ENCODE measurements around the gene FAM241B.

FAM241B gene, protein sequence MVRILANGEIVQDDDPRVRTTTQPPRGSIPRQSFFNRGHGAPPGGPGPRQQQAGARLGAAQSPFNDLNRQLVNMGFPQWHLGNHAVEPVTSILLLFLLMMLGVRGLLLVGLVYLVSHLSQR

DNA sequence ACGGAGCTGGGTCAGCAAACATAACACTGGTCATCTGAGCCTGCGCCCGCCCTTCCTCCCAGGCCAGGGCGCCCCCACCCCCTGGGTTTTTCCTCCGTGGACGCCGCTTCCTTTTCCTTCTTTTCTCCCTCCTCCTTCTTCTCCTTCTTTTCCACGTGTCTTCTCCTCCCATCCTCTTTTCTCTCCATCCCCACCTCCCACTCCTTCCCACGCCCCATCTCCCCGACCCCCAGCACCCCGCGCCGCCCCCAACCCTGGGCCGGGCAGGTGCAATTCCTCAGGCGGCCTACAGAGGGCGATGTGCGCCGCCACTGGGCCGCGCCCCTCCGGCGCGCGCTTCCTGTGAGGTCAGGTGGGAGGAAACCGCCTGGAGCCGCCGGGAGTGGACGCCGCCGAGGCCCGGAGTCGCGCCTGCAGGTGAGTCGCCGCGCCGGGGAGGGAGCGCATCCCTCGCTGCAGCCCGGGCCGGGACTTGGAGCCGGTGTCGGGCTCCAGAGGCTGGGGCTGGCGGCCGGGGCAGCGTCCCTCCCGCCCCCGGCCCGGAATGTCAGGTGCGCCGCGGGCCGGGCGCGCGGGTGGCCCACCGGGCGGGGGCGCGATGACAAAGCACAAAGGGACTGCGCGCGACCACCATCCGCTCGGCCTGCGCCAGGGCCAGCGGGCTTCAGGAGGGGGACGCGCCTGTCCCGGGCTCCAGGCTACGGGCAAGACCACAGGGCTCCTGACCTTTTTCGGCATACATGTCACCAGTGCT is at the start of gene FAM241B:
TSS of gene FAM241B (plus strand) at position 351 of the 754 bp plus-strand sequence. CDS start 1,497 bp downstream, outside the sequence.
- DNase-seq (ENCODE audit: low spot score), result peak; percentile 63

DNA sequence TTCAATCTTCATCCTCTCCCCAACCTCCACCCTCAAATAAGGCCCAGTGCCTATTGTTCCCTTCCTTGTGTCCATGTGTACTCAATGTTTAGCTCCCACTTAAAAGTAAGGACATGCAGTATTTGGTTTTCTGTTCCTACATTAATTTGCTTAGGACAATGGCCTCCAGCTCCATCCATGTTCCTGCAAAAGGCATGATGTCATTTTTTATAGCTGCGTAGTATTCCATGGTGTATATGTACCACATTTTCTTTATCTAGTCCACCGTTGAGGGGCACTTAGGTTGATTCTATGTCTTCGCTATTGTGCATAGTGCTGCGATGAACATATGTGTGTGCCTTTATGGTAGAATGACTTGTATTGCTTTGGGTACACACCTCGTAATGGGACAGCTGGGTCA is 49.6 kb upstream of the FAM241B start:
- DNase-seq (ENCODE audit: low spot score), result no peak

DNA sequence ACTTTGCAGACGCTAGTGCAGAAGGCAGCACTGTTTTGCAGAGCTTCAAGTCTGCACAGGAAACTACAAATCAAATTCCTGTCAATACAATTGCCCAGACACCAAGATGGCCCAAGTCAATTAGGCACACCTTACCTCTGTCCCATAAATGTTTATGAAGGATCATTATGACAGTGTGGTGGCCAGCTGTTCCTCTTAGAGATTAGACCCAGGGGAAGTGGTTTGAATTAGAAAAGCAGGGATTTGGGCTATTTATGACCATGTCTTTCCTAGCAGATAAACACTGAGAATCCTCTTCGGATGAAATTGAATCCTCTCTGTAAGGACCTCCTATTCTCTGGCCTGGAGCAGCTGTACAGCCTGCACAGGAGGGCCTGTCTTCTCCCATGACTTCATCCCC is 46.9 kb upstream of the FAM241B start:
- no peak for DNase-seq (ENCODE audit: low spot score)

DNA sequence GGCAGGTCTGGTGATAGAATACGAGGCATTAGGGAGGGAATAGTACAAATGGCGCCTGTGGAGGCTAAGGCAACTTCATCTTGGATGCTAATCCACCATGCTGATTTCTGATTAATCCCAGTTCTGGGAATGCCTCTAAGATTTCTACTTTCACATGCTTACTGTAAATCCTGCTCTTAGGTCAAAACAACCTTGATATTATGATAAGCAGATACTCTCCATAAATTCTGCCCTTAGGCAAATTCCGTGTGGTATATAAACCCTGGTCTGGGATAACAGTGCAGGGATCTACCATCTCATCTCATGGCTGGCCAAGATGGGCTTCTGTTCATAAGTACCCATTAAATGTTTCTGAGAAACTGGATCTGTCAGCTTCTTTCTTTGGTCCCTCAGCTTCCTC is 45.4 kb upstream of the FAM241B start:
- DNase-seq (ENCODE audit: low spot score), result no peak

DNA sequence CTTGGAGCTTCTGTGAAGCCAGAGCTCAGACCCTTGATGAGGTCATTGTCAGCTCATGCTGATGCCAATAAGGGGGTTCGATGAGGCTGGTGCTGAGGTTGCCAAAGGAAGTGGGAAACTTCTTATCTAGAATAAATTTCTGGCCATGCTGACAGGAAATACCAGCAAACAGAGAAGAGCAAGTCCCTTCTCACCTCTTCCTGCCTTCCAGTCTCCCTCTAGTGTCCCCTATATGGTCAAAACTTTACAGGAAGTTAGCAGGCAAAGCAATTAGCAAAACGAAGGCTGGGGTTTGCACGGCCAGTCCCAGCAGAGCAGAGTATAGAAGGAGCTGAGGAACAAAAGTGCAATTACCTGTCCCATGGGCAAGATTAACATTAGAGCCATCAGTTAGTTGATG is 41.7 kb upstream of the FAM241B start:
- no peak for DNase-seq (ENCODE audit: low spot score)

DNA sequence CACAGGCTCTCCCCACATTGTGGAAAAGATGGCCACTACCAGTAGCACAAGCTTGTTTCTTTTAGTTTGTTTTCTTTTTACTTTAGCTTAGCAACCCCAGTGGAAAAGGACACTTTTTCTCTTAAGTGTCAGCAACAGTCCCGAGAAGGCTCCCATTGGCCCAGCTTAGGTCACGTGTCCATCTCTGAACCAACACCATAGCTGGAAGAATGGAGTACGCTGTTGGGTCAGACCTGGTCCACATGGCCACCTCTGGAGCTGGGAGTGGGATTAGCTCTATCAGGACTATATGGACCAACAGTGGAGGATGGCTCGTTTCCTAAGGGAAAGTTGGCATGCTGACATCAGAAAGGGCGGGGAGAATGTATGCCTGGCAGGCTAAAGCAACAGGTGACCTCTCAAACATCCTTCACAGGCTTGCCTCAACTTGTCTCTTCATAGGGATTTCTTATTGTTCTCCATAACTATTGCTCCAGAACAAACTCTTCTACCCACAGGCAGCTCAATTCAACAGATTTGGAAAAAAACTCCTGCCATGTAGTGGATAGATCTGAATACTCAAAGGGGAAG is 29.2 kb upstream of the FAM241B start:
- DNase-seq (ENCODE audit: low spot score), result no peak

DNA sequence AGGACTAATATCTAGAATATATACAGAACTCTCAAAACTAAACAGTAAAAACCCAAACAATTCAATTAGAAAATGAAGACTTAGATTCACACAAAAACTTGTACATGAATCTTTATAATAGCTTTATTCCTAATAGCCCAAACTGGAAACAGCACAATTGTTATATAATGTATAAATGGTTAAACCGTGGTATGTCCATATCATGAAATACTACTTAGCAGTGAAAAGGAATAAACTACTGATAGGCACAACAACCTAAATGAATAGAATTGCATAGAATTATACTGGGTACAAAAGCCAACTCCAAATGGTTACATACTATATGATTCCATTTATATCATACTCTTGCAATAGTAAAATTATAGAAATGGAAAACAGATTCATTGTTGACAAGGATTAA is 21.0 kb upstream of the FAM241B start:
- no peak for DNase-seq (ENCODE audit: low spot score)

DNA sequence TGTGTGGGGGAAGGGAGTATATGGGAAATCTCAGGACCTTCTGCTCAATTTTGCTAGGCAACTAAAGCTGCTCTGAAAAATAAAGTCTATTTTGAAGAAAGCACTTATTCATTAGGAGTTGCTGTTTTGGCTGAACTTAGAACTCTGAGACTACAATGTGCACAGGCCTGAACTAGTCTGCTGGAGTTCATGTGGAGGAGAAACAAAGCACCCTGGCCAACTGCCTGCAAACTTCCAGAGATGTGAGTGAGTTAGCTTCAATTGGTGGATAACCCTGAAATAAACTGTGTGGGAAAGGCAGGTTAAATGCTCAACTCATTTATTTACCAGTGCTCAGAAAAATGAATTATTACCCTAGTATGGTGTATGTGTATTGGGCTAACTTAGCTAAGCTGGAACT is 17.3 kb upstream of the FAM241B start:
- no peak for DNase-seq (ENCODE audit: low spot score)

DNA sequence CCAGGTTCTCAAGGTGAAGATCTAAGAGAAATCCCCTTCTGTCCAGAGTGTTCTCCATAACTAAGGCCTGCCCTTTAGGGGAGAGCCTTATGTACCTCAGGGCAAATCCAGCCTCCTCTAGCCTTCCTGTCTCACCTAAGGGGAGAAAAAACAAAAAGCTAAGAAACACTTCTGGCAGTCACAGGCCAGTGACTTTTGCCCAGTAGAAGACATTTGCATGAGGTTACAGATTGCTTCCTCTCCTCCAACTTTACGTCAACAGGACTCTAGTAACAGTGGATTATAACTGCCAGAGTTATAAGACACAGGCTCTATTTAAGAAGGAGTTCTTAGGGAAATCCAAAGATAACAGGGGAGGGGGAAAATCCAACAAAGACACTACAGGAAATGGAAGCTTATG is 15.9 kb upstream of the FAM241B start:
- no peak for DNase-seq (ENCODE audit: low spot score)

DNA sequence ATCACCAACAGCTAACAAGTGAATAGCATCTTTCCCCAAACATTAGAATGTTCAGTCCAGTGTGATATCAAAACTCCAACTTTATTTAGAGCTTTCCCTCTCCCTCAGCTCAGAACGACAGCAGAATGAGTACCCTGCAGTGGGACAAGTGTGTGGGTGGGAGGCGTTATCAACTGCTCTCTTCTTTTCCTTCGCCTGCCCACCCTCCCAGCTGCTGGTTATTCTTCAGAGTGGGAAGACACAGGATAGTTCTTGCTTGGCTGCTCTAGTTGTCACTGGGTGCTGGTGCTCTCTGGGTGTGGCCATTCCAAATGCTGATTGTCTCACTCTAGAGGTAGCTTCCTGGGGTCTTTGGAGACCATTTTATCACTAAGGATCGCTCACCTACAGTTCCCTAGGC is 13.7 kb upstream of the FAM241B start:
- no peak for DNase-seq (ENCODE audit: low spot score)

DNA sequence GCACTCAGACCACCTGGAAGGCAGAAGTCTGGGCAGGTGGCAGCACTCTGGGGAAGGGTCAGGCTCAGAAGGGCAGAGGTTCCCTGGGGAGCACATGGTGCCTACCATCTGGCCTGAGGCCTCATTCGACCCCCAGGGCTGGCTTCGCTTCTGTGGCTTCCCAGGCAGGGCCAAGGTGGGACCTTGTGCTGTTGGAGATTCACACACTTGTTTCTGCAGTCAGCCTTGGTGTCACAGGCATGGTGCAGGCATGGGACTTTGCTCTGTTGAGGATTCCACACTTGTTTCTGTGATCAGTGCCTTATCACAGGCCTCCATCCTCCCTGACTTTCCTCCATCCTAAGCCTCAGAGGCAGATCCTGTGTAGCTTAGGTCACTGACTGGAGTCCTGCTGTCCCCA is 11.3 kb upstream of the FAM241B start:
- DNase-seq (ENCODE audit: low spot score), result no peak

DNA sequence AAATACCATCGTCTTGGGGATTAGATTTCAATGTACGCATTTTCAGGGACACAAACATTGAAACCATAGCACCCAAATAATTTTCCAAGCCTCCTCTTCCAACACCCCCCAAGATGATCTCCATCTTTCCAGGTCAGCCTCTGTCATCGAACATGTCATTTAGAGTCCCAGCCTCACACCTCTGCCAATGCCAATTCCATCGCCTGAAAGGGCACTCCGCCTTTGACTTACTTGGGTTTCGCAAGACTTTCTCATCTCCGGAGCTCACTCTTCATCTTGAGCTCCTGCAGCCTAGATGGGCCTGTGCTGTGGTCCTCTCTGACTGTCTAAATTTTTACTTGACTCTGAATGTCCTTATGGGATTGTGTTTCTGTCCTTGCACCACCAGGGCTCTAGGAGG is 10.4 kb upstream of the FAM241B start:
- no peak for DNase-seq (ENCODE audit: low spot score)

DNA sequence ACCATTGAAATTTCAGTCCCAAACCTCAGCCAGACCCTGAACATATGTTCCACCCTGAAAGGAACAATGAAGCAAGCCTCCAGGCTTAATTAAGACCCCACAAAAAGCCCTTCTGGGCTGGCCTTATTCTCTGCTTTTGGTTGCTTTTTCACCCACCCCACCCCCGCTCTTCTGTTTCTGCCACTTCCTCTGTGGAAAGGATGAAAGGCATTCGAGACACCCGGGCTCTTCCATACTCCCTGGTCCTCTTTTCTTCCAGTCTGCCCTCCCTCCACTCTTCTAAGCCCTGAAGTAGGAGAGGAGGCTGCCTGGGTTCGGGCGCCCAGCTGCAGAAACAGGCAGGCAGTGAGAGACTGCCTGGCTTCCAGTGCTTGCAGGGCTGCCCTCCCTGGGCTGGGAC is 9.4 kb upstream of the FAM241B start:
- DNase-seq (ENCODE audit: low spot score), result no peak

DNA sequence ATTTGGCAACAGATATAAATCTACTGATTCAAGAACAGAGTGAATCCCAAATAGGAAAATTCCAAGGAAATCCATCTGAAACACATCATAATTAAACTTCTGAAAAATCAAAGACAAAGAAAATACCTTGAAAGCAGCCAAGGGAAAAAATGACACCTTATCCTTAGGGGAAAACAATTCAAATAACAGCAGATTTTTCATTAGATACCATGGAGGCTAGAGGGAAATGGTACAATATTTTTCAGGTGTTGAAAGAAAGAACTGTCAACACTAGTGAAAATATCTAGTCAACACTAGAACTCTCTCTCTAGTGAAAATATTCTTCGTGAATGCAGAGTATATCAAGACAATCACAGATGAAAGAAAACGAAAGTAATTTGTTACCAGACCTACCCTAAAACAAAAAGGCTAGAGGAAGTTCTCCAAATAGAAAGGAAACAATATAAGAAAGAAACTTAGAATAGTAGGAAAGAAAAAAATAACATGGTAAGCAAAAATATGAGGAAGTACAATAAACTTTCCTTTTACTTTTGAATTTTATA is 5.7 kb upstream of the FAM241B start:
- DNase-seq (ENCODE audit: low spot score), result no peak

DNA sequence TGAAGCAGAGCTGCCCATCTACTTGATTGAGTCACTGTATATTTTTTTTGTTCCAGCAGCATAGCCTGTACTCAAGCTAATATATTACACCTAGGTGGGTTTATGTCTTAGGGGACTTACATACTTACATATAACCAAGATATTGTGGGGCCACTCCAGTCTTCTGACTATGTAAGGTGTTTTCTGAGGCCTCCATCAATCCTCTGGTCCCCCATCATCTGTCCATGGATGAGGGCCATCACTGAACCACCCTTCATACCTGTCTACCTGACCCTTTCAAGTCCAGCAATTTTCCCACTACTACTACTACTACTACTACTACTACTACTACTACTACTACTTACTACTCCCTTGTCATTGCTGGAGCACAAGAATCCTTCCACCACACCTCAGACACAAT is 3.2 kb upstream of the FAM241B start:
- DNase-seq (ENCODE audit: low spot score), result no peak

DNA sequence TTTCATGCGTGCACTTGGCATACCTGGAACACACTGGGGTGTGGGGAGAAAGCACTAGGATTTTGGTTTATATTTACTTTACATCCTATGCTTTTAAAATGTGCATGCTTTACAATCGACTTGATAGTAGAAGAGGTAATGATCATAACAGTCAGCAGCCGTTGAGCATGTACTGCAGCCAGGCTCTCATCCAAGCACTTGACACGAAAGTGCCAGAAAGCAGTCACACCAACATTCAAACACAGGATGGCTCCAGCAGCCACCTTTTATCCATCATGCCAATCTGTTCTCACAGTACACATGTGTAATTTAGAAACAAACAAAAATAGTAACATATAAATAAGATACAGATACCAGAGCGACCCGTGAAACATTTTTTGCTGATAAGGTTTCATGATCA is 1.2 kb upstream of the FAM241B start:
- DNase-seq (ENCODE audit: low spot score), result no peak

DNA sequence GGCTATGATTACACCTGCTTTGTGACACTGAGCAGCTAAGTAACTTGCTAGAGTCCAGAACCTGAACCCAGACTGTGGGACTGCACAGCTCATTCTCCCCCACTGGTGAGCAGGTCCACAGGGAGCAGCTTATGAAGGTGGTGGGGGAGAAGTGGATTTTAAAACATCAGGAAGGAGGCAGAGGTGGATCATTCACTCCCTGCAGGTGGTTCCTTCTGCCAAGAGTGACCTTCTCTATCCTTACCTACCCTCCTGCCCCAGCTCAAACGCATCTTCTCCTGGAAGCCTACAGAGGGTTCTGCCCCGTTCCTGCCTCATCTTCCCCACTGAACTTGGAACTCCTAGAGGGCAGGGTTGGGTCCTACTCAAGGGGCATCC is 539 bp upstream of the FAM241B start:
- DNase-seq (ENCODE audit: low spot score), result no peak

DNA sequence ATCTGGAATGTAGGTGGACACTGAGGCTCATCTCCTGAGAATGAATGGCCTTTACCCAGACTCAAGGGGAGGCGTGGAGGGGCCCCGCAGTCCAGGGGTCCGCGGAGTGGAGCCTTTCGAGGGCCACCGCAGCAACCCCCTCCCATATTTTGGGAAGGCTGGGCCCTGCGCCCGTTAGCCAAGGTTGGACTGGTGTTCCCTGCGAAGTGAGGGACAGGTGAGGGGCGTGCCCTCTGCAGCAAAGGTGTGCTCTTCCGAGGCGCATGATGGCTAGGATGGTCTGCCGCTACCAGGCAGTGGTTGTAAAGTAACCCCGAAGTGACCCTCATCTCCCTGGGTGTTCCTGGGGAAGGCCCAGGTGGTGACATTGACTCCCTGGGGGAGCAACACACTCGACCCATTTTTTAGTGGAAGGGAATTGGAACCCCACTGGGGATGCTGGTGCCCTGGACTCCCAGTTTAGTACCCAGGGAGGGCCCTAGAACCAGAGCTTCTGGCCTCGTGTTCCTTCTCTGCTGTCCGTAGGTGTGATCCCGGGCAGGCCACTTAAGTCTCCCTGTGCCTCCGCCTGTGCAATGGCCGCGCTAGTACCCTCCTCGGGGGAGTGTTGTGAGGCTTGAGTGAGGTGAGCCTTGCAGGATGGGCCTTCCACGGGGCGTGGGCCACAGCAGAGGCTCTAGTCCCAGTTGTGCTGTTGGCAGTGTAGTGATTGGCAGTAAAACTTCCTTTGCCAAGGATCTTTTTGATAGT is 779 bp downstream of the FAM241B start:
- DNase-seq (ENCODE audit: low spot score), result no peak

DNA sequence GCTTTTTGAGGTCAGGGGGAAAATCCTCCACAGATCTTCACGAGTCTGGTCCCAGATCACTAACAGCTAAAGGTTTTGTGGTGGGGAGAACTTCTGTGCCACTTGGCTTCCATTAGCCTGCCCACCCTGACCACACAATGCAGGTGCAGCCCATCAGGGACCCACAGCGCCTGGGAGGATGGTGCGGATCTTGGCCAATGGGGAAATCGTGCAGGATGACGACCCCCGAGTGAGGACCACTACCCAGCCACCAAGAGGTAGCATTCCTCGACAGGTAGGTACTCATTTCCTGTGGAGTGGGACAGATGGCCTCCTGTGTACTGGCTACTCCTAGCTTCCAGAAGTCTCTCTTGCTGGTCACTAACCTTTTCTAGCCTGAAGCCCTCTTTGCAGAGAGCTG is 1.5 kb downstream of the FAM241B start:
- no peak for DNase-seq (ENCODE audit: low spot score)

DNA sequence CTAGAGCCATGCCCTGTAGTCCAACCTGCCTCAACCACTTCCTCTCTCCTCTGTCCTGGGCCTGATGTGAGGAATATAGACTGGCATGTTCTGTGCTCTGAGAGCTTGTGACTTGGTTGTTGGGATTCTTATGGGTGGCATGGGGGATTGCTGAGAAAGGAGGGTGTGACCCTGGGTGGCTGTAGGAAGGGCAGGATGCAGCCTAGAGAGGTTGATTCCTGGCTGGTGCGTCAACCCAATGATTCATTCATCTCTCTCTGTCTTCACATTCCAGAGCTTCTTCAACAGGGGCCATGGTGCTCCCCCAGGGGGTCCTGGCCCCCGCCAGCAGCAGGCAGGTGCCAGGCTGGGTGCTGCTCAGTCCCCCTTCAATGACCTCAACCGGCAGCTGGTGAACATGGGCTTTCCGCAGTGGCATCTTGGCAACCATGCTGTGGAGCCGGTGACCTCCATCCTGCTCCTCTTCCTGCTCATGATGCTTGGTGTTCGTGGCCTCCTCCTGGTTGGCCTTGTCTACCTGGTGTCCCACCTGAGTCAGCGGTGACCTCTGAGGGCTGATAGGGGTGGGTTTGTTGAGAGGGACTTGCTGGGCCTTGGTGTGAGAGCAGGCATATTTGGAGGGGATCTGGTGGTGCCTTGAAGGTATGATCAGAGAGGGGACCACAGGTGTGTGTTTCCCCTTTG is 2.6 kb downstream of the FAM241B start:
- no peak for DNase-seq (ENCODE audit: low spot score)

DNA sequence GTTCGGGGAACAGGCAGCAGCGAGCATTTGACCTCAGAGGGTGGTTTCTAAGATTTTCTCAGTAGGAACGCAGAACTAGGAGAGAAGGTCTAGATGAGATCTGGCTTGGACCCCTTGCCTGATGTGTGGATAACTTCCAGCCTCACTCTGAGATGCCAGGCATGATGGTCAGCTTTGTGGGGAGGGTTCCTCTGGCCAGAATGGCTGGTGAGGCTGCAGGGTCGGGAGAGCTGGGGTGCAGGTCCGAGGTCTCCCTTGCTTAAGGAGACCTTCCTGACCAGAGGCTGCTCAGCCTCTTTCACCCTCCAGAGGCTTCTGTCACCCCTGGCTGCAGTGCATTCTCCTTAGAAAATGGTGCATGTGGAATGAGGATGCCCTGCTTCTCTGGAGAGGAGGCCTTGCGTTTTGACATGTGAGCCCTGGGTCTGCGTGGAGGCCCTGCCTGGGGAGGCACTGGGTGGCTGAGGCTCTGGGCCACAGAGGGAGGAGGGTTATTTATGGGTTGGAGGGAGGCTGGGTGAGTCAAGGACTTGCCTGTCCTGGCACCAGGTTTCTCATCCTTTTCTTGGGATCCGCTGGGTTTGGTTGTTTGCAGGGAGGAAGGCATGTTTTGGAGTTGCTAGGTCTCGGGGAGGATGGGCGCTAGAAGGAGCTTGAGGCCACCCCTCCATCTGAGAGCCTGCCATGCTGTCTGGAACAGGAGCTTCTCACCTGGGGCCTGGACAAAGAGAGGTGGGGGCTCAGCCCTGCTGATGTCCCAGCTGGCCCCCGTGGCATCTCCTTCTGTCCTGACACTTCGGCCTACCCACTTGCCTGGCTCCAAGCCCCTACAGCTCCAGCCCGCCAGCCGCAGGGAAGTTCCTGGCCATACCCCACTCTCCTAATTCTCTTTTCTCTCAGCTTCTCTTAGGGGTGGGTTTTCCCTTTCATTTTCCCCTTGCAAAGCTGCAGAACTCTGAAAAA is 3.9 kb downstream of the FAM241B start:
- DNase-seq (ENCODE audit: low spot score), result no peak

All from SW480 (cell line).